ENCODE results near the gene CARM1. TPM values are rescaled to one million over a fixed set of nuclear protein-coding genes. Genes with fewer than 3 reads are reported as not detected.

Gene CARM1
- total RNA-seq, 6 experiments from 2014 or later = 13.7 to 20.5 (median 17.5) TPM

GRCh38 chr19:10965398-10965797 lies 94.0 kb downstream of the CARM1 start:
- Histone ChIP-seq H3K9me3 (no peaks in the 10 kb centered on the region), H3K4me1 (peaks cover 0 to 9% (median 0%) of the 10 kb centered on the region in 4 donors), H3K27me3 (no peaks in the 10 kb centered on the region), H3K4me3 (no peak overlapping the region), H3K36me3 (no peaks in the 10 kb centered on the region), H3K27ac (no peak overlapping the region)
- no peak for DNase-seq
- intact Hi-C loops (cut with DNase I) = no loop called here
- ATAC-seq = no peak
- WGBS (ENCODE audit: insufficient coverage, low coverage, low lambda C conversion rate, missing lambda C conversion rate) = 78% methylated on average over 6 of the region's 6 CpGs
- TF ChIP-seq POLR2A (IDR thresholded peaks at IDR 0.05) (no peak), CTCF (IDR thresholded peaks at IDR 0.05) (no peak)

- H3K27ac ChIP-seq = no peak overlapping the region
- ATAC-seq = no peak
Measured at GRCh38 chr19:10966809-10967208, 95.5 kb downstream of the CARM1 start.

GRCh38 chr19:10968527-10969135 lies 97.3 kb downstream of the CARM1 start:
- intact Hi-C loops (cut with DNase I) = no loop called here
- H3K9me3 ChIP-seq = no peaks in the 10 kb centered on the region
- H3K36me3 ChIP-seq = no peaks in the 10 kb centered on the region
- no peak overlapping the region for H3K27ac ChIP-seq
- TF ChIP-seq POLR2A (IDR thresholded peaks at IDR 0.05) (no peak), CTCF (IDR thresholded peaks at IDR 0.05) (no peak)
- no peaks in the 10 kb centered on the region for H3K4me1 ChIP-seq
- WGBS (ENCODE audit: insufficient coverage, low coverage, low lambda C conversion rate, missing lambda C conversion rate) = 81% methylated on average over 5 of the region's 10 CpGs
- DNase-seq (no peak), ATAC-seq (no peak)
- no peak overlapping the region for H3K4me3 ChIP-seq
- no peaks in the 10 kb centered on the region for H3K27me3 ChIP-seq

More at GRCh38 chr19:10966809-10967208, 95.5 kb downstream of the CARM1 start:
- no peak overlapping the region for H3K4me3 ChIP-seq
- H3K36me3 ChIP-seq = no peaks in the 10 kb centered on the region
- H3K27me3 ChIP-seq = no peaks in the 10 kb centered on the region
- peaks cover 0 to 7% (median 0%) of the 10 kb centered on the region in 4 donors for H3K4me1 ChIP-seq
- intact Hi-C loops (cut with DNase I) = no loop called here
- TF ChIP-seq POLR2A (IDR thresholded peaks at IDR 0.05) = no peak
- TF ChIP-seq CTCF (IDR thresholded peaks at IDR 0.05) = no peak
- no peak for DNase-seq
- H3K9me3 ChIP-seq = no peaks in the 10 kb centered on the region
- WGBS (ENCODE audit: insufficient coverage, low coverage, low lambda C conversion rate, missing lambda C conversion rate) = 88% methylated on average over 8 of the region's 8 CpGs

- H3K4me1 ChIP-seq = peaks cover 0 to 3% (median under 1%) of the 10 kb centered on the region in 4 donors
- ATAC-seq (no peak), DNase-seq (no peak)
- no peaks in the 10 kb centered on the region for H3K36me3 ChIP-seq
- intact Hi-C loops (cut with DNase I) = no loop called here
- TF ChIP-seq POLR2A (IDR thresholded peaks at IDR 0.05) (no peak), CTCF (IDR thresholded peaks at IDR 0.05) (no peak)
- H3K27ac ChIP-seq = no peak overlapping the region
- WGBS (ENCODE audit: insufficient coverage, low coverage, low lambda C conversion rate, missing lambda C conversion rate) = 86% methylated on average over 6 of the region's 8 CpGs
- no peak overlapping the region for H3K4me3 ChIP-seq
- H3K9me3 ChIP-seq = no peaks in the 10 kb centered on the region
- H3K27me3 ChIP-seq = no peaks in the 10 kb centered on the region
Measured at GRCh38 chr19:10971107-10971726, 99.9 kb downstream of the CARM1 start.

Small RNA genes within 50 kb of the gene (microRNA-seq; reads per million reads assigned to microRNA genes)
- gene MIR6793 = 0 reads per million in 2 donors

Small RNA genes within 50 kb of the gene (small RNA-seq; reads per million reads assigned to genes)
- gene MIR6793 = 0 reads per million in 2 experiments

Other genes starting within 250 kb of the CARM1 start
- gene SLC44A2, start 246.0 kb upstream of the CARM1 start, total RNA-seq = 10 to 100 TPM; 11.7 to 18.5 (median 15.6) TPM
- gene ILF3, start 217.2 kb upstream of the CARM1 start, total RNA-seq = 10 to 100 TPM; 40.0 to 82.3 (median 54.8) TPM
- 10 to 100 TPM; 19.0 to 30.2 (median 26.8) TPM for gene QTRT1, start 170.1 kb upstream of the CARM1 start, total RNA-seq
- 10 to 100 TPM; 54.0 to 86.9 (median 68.3) TPM for gene DNM2, start 153.5 kb upstream of the CARM1 start, total RNA-seq
- 10 to 100 TPM; 19.1 to 24.1 (median 21.7) TPM for gene TMED1, start 35.3 kb upstream of the CARM1 start, total RNA-seq
- 1 to 10 TPM in 5 of 6 experiments, under 1 TPM in 1; 0.58 to 2.7 (median 1.4) TPM for gene C19orf38, start 23.1 kb upstream of the CARM1 start, total RNA-seq
- gene YIPF2, start 57.1 kb downstream of the CARM1 start, total RNA-seq = 10 to 100 TPM; 23.5 to 46.1 (median 31.4) TPM
- 10 to 100 TPM; 10.2 to 15.7 (median 11.6) TPM for gene TIMM29, start 57.3 kb downstream of the CARM1 start, total RNA-seq
- 10 to 100 TPM; 26.3 to 45.8 (median 27.7) TPM for gene SMARCA4, start 89.5 kb downstream of the CARM1 start, total RNA-seq
- 100 to 1,000 TPM in 1 of 6 experiments, 10 to 100 TPM in 4, 1 to 10 TPM in 1; 8.6 to 117 (median 26.8) TPM for gene LDLR, start 217.9 kb downstream of the CARM1 start, total RNA-seq

Measured in right lobe of liver (tissue), 6 donors.